ENCODE data around the gene LACRT.

The LACRT gene

GRCh38 chr12:54631988-54632728 lies 2.5 kb downstream of the LACRT start:
- H3K27me3 ChIP-seq (ENCODE audit: low read depth, low read length) = no peaks in the 10 kb centered on the region
- no peak overlapping the region for H3K4me3 ChIP-seq (ENCODE audit: low read depth in 1 of 2, low read length in 2 of 2)
- no peak overlapping the region for H3K27ac ChIP-seq (ENCODE audit: low read length)
- H3K4me1 ChIP-seq (ENCODE audit: control insufficient read depth in 1 of 2, insufficient read depth in 2 of 2, low read length in 2 of 2) = no peaks in the 10 kb centered on the region
- H3K9me3 ChIP-seq (ENCODE audit: control insufficient read depth in 1 of 2, low read length in 2 of 2) = no peaks in the 10 kb centered on the region
- H3K36me3 ChIP-seq (ENCODE audit: control insufficient read depth in 1 of 2, insufficient read depth in 2 of 2, low read length in 2 of 2) = no peaks in the 10 kb centered on the region

- no peaks in the 10 kb centered on the region for H3K9me3 ChIP-seq (ENCODE audit: control insufficient read depth in 1 of 2, low read length in 2 of 2)
- H3K36me3 ChIP-seq (ENCODE audit: control insufficient read depth in 1 of 2, insufficient read depth in 2 of 2, low read length in 2 of 2) = no peaks in the 10 kb centered on the region
- H3K4me1 ChIP-seq (ENCODE audit: control insufficient read depth in 1 of 2, insufficient read depth in 2 of 2, low read length in 2 of 2) = no peaks in the 10 kb centered on the region
- no peak overlapping the region for H3K4me3 ChIP-seq (ENCODE audit: low read depth in 1 of 2, low read length in 2 of 2)
- no peaks in the 10 kb centered on the region for H3K27me3 ChIP-seq (ENCODE audit: low read depth, low read length)
- H3K27ac ChIP-seq (ENCODE audit: low read length) = no peak overlapping the region
These were observed 3.1 kb downstream of the LACRT start for GRCh38 chr12:54631551-54631950.

DNA sequence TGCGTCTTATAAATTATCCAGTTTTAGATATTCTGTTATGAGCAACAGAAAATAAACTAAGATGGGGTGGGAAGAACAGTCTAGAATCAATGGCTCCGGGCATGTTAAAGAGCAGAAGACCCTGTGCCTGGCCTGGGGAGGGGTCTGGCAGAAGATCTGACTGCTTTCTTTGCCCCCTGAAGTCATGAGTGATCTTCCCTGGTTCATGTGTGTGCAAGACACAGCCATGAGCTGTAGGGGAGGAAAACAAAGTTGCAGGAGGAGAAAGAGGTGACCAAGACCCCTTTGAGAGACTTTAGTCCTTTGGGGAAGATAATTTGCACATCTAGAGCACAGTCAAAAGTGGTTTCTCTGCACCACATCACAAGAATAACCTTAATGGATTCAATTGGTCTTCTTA lies 4.8 kb downstream of the LACRT start:
- Histone ChIP-seq H3K4me3 (ENCODE audit: low read depth in 1 of 2, low read length in 2 of 2) (no peak overlapping the region), H3K36me3 (ENCODE audit: control insufficient read depth in 1 of 2, insufficient read depth in 2 of 2, low read length in 2 of 2) (no peaks in the 10 kb centered on the region), H3K9me3 (ENCODE audit: control insufficient read depth in 1 of 2, low read length in 2 of 2) (no peaks in the 10 kb centered on the region), H3K4me1 (ENCODE audit: control insufficient read depth in 1 of 2, insufficient read depth in 2 of 2, low read length in 2 of 2) (no peaks in the 10 kb centered on the region), H3K27me3 (ENCODE audit: low read depth, low read length) (no peaks in the 10 kb centered on the region), H3K27ac (ENCODE audit: low read length) (no peak overlapping the region)

DNA sequence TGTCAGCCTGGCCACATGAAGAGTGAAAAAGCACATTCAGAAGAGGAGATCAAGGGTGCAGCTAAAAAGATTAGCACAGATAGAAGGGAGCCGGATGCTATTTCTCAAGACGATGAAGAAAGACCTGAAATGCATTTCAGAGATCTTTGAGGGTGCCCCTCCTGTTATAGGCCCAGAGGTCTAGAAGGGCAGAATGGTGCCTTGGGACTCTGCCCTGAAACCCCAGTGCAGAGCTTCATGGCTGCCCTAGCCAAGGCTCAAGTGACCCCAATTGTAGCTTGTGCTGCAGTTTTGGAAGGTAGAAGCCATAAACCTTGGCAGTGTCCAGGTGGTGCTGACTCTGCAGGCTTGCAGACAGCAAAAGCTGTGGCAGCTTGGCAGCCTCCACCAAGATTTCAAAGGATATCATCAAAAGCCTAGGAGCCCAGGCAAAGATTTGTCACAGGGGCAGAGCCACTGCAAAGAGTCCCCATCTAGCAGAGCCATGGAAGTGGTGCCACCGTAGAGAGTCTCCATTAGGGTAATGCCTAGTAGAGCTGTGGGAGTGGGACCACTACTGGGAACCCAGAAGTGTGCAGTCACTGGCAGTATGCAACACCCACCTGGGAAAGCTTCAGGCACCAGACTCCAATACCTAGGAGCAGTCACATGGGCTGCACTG lies 6.4 kb downstream of the LACRT start:
- Histone ChIP-seq H3K27ac (ENCODE audit: low read length) (no peak overlapping the region), H3K27me3 (ENCODE audit: low read depth, low read length) (no peaks in the 10 kb centered on the region), H3K4me3 (ENCODE audit: low read depth in 1 of 2, low read length in 2 of 2) (no peak overlapping the region), H3K4me1 (ENCODE audit: control insufficient read depth in 1 of 2, insufficient read depth in 2 of 2, low read length in 2 of 2) (no peaks in the 10 kb centered on the region), H3K36me3 (ENCODE audit: control insufficient read depth in 1 of 2, insufficient read depth in 2 of 2, low read length in 2 of 2) (no peaks in the 10 kb centered on the region), H3K9me3 (ENCODE audit: control insufficient read depth in 1 of 2, low read length in 2 of 2) (no peaks in the 10 kb centered on the region)

GRCh38 chr12:54627304-54627703 lies 7.4 kb downstream of the LACRT start:
- no peak overlapping the region for H3K4me3 ChIP-seq (ENCODE audit: low read depth in 1 of 2, low read length in 2 of 2)
- no peaks in the 10 kb centered on the region for H3K36me3 ChIP-seq (ENCODE audit: control insufficient read depth in 1 of 2, insufficient read depth in 2 of 2, low read length in 2 of 2)
- no peaks in the 10 kb centered on the region for H3K27me3 ChIP-seq (ENCODE audit: low read depth, low read length)
- H3K4me1 ChIP-seq (ENCODE audit: control insufficient read depth in 1 of 2, insufficient read depth in 2 of 2, low read length in 2 of 2) = no peaks in the 10 kb centered on the region
- no peaks in the 10 kb centered on the region for H3K9me3 ChIP-seq (ENCODE audit: control insufficient read depth in 1 of 2, low read length in 2 of 2)
- no peak overlapping the region for H3K27ac ChIP-seq (ENCODE audit: low read length)

DNA sequence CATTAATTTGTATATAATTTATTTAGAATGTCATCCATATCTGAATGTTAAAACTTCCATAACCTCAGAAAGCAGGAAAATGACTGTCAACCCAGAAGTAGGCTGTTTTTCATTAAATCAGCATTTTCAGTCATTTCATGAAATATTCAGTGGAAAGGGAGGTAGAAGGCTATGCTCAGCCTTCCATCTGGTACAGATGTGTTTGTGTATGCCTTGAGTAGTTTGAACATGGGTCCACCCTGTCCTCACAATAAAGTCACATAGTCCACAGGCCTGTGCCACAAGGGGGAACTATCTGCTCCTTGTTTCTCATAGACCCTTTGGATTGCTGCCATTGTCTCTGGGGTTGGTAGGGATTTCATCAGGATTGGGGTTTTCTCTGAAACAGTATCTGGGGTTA lies 9.1 kb downstream of the LACRT start:
- Histone ChIP-seq H3K27me3 (ENCODE audit: low read depth, low read length) (no peaks in the 10 kb centered on the region), H3K36me3 (ENCODE audit: control insufficient read depth in 1 of 2, insufficient read depth in 2 of 2, low read length in 2 of 2) (no peaks in the 10 kb centered on the region), H3K27ac (ENCODE audit: low read length) (no peak overlapping the region), H3K9me3 (ENCODE audit: control insufficient read depth in 1 of 2, low read length in 2 of 2) (no peaks in the 10 kb centered on the region), H3K4me1 (ENCODE audit: control insufficient read depth in 1 of 2, insufficient read depth in 2 of 2, low read length in 2 of 2) (no peaks in the 10 kb centered on the region), H3K4me3 (ENCODE audit: low read depth in 1 of 2, low read length in 2 of 2) (no peak overlapping the region)

DNA sequence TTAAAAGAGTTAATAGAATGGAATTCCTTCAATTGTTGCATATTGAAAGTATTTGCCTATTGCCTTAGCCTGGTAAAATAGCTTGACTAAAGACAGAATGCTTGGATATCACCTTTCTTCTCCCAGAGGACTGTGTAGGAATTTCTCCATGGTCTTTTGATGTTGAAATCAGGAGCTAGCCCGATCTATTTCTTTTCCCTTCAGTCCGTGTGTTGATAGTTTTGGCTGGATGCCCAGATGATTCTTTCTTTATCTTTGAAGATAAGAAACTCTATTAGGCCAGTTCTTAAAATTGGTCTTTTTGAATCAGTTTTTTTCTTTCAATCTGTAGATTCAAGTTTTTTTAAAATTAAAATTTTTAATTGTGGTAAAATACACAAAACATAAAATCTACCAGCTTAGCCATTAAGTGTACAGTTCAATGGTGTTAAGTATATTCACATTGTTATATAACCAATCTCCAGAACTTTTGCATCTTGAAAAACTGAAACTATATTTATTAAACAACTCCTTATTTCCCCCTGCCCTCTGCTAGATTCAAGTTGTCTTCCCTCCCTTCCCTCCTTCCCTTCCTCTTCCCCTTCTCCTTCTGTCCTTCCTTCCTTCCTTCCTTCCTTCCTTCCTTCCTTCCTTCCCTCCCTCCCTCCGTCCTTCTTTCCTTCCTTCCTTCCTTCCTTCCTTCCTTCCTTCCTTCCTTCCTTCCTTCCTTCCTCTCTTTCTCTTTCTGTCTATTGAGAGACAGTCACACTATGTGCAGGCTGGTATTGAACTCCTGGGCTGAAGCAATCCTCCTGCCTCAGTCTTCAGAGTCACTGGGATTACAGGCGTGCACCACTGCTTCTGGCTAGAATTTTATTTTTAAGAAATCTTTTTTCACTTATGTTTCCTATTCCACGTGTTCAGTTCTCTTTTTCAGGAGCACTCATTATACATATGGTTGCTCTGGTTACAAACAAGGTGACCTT lies 10.1 kb downstream of the LACRT start:
- no peaks in the 10 kb centered on the region for H3K27me3 ChIP-seq (ENCODE audit: low read depth, low read length)

GRCh38 chr12:54622463-54623183 lies 12.1 kb downstream of the LACRT start:
- H3K4me1 ChIP-seq (ENCODE audit: control insufficient read depth in 1 of 2, insufficient read depth in 2 of 2, low read length in 2 of 2) = no peaks in the 10 kb centered on the region
- H3K36me3 ChIP-seq (ENCODE audit: control insufficient read depth in 1 of 2, insufficient read depth in 2 of 2, low read length in 2 of 2) = no peaks in the 10 kb centered on the region
- H3K9me3 ChIP-seq (ENCODE audit: control insufficient read depth in 1 of 2, low read length in 2 of 2) = no peaks in the 10 kb centered on the region
- H3K27ac ChIP-seq (ENCODE audit: low read length) = no peak overlapping the region
- no peaks in the 10 kb centered on the region for H3K27me3 ChIP-seq (ENCODE audit: low read depth, low read length)
- H3K4me3 ChIP-seq (ENCODE audit: low read depth in 1 of 2, low read length in 2 of 2) = no peak overlapping the region

More for the DNA sequence above, 10.1 kb downstream of the LACRT start:
- Histone ChIP-seq H3K27ac (ENCODE audit: low read length) (no peak overlapping the region), H3K36me3 (ENCODE audit: control insufficient read depth in 1 of 2, insufficient read depth in 2 of 2, low read length in 2 of 2) (no peaks in the 10 kb centered on the region), H3K4me3 (ENCODE audit: low read depth in 1 of 2, low read length in 2 of 2) (no peak overlapping the region), H3K9me3 (ENCODE audit: control insufficient read depth in 1 of 2, low read length in 2 of 2) (no peaks in the 10 kb centered on the region), H3K4me1 (ENCODE audit: control insufficient read depth in 1 of 2, insufficient read depth in 2 of 2, low read length in 2 of 2) (no peaks in the 10 kb centered on the region)

DNA sequence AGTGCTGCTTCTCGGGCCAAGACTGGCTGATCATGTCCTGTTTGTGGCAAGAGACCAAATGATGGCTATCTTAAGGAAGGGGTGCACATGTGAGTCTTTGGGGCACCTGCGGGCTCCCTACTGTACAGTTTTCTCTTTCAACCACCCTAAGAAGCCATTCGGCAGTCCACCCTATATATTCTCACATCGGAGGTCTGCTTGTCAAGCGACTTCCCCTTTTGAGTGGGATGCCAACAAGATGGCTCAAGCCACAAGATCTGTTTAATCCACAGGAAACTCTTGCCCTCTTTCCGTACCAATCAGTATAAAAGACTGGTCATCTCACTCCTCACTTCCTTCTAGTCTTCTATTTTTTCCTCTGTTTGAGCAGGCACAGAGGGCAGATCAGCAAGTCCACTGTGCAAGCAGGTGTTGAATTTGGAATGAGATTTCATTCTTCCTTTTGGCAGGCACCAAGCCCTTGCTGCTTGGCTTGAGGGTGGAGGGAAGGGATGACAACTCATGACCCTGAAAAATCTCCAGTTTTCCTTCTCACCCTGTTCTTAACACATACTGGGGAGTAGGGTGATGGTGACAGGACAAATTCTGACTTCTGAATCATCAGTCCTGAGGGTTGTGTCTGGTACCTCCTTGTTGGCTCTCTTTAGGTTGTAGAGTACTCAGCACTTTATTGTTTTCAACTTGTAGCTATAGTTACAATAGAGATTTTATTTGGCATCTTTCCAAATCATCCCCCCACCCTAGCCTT lies 17.6 kb downstream of the LACRT start:
- no peaks in the 10 kb centered on the region for H3K36me3 ChIP-seq (ENCODE audit: control insufficient read depth in 1 of 2, insufficient read depth in 2 of 2, low read length in 2 of 2)
- no peaks in the 10 kb centered on the region for H3K27me3 ChIP-seq (ENCODE audit: low read depth, low read length)
- no peak overlapping the region for H3K4me3 ChIP-seq (ENCODE audit: low read depth in 1 of 2, low read length in 2 of 2)
- H3K9me3 ChIP-seq (ENCODE audit: control insufficient read depth in 1 of 2, low read length in 2 of 2) = no peaks in the 10 kb centered on the region
- no peak overlapping the region for H3K27ac ChIP-seq (ENCODE audit: low read length)
- H3K4me1 ChIP-seq (ENCODE audit: control insufficient read depth in 1 of 2, insufficient read depth in 2 of 2, low read length in 2 of 2) = no peaks in the 10 kb centered on the region

GRCh38 chr12:54612225-54612750 lies 22.4 kb downstream of the LACRT start:
- H3K27me3 ChIP-seq (ENCODE audit: low read depth, low read length) = no peaks in the 10 kb centered on the region
- H3K27ac ChIP-seq (ENCODE audit: low read length) = no peak overlapping the region
- no peaks in the 10 kb centered on the region for H3K36me3 ChIP-seq (ENCODE audit: control insufficient read depth in 1 of 2, insufficient read depth in 2 of 2, low read length in 2 of 2)
- H3K4me1 ChIP-seq (ENCODE audit: control insufficient read depth in 1 of 2, insufficient read depth in 2 of 2, low read length in 2 of 2) = no peaks in the 10 kb centered on the region
- no peaks in the 10 kb centered on the region for H3K9me3 ChIP-seq (ENCODE audit: control insufficient read depth in 1 of 2, low read length in 2 of 2)
- H3K4me3 ChIP-seq (ENCODE audit: low read depth in 1 of 2, low read length in 2 of 2) = no peak overlapping the region
